Thyroid gland (tissue), 4 donors: Measurements from ENCODE around the gene WDFY4. TPM values are rescaled to one million over a fixed set of nuclear protein-coding genes. Genes with fewer than 3 reads are reported as not detected.

ENCODE experiments used
- DNase-seq, 2 donors: peaks; one replicate each; pipeline ENCODE4 v3.0.0-alpha.2; 2019
- H3K27ac ChIP-seq, 3 donors: fragments of 200-600 bp; sonication (generic); 1 replicate in 2 of 3; 2 replicates in 1 of 3; pipeline ENCODE4 v1.5.1; 2016 to 2019; ENCODE audit warnings: mild to moderate bottlenecking in 1 of 3, moderate library complexity in 1 of 3
- H3K27me3 ChIP-seq: fragments of 200-600 bp; sonication (generic); one replicate; pipeline ENCODE4 v1.5.1; 2019
- H3K36me3 ChIP-seq, 2 donors: fragments of 200-600 bp; sonication (generic); one replicate each; pipeline ENCODE4 v1.5.1; 2016 to 2019
- H3K4me1 ChIP-seq, 2 donors: fragments of 200-600 bp; sonication (generic); one replicate each; pipeline ENCODE4 v1.5.1; 2017 to 2019
- H3K4me3 ChIP-seq, 3 donors: fragments of 200-600 bp; sonication (generic); replicated peaks in 1 of 3; 1 replicate in 2 of 3; 2 replicates in 1 of 3; pipeline ENCODE4 v1.5.1; 2016; ENCODE audit warnings: mild to moderate bottlenecking in 1 of 3
- H3K9me3 ChIP-seq: fragments of 200-600 bp; sonication (generic); one replicate; pipeline ENCODE4 v1.5.1; 2017
- POLR2A ChIP-seq, 2 donors: fragments of 450-650 bp; IDR thresholded peaks; one replicate each; pipeline ENCODE4 v1.6.1; 2017; ENCODE audit warnings: antibody characterized with exemption in 2 of 2, mild to moderate bottlenecking in 2 of 2, moderate library complexity in 1 of 2
- WGBS, 2 donors: methylation state at CpG; one replicate each; pipeline ENCODE4 v1.1.5; 2017; 5-methylcytosine and 5-hydroxymethylcytosine counted together
- intact Hi-C: fragments of 100-400 bp; cut with DNase I; formaldehyde crosslinking; loops from one replicate; pipeline ENCODE4 v1.15.1; 2023
- total RNA-seq, 4 donors: library from RNA; depleted of rRNA; stranded (reverse); fragments of >200 nt; gene quantifications; one replicate each; pipeline ENCODE4 v1.2.3, GENCODE V29; 2016
- TF ChIP-seq, protein P1 (sequence below), 6 experiments: fragments of 200-600 bp in 3 of 6; fragments of 450-650 bp in 3 of 6; sonication (generic) in 3 of 6; IDR thresholded peaks; one replicate each; pipeline ENCODE4 v1.5.1; 2016 to 2019; ENCODE audit warnings: antibody characterized with exemption in 6 of 6, mild to moderate bottlenecking in 2 of 6, inconsistent platforms in 1 of 6, moderate library complexity in 1 of 6

WDFY4 gene
- total RNA-seq, 4 donors from 2014 or later = 1.0 to 3.5 (median 1.2) TPM

DNA sequence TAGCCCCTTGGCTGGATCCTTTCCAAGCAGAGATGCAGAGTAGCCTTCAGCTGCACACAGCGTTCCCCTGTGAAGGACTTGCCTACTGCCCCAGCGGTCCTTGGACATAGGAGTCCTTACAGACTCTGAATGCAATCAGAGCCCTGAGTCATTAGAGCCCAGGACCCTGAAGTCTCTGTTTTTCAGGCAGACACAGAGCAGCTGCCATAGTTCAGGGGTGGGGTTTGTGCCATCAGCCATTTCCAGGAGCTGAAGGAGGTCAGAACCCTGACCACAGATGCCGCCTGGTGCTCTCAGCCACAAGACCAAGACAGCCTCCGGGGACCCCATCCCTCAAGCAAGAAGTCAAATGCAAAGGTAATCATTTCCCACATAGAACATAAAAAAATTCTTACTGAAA, 32.8 kb upstream of the WDFY4 start:
- Histone ChIP-seq H3K4me3 (no peak overlapping the region), H3K9me3 (no peaks in the 10 kb centered on the region), H3K27ac (no peak overlapping the region), H3K36me3 (no peaks in the 10 kb centered on the region), H3K4me1 (peaks cover 9 to 12% of the 10 kb centered on the region in 2 donors), H3K27me3 (no peaks in the 10 kb centered on the region)
- no peak for TF ChIP-seq POLR2A (IDR thresholded peaks at IDR 0.05)
- TF ChIP-seq, protein P1, sequence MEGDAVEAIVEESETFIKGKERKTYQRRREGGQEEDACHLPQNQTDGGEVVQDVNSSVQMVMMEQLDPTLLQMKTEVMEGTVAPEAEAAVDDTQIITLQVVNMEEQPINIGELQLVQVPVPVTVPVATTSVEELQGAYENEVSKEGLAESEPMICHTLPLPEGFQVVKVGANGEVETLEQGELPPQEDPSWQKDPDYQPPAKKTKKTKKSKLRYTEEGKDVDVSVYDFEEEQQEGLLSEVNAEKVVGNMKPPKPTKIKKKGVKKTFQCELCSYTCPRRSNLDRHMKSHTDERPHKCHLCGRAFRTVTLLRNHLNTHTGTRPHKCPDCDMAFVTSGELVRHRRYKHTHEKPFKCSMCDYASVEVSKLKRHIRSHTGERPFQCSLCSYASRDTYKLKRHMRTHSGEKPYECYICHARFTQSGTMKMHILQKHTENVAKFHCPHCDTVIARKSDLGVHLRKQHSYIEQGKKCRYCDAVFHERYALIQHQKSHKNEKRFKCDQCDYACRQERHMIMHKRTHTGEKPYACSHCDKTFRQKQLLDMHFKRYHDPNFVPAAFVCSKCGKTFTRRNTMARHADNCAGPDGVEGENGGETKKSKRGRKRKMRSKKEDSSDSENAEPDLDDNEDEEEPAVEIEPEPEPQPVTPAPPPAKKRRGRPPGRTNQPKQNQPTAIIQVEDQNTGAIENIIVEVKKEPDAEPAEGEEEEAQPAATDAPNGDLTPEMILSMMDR (IDR thresholded peaks at IDR 0.05) = no peak
- intact Hi-C loops = loop anchor here (10.0 kb wide), 1 partner anchor 207 kb away; no protein-coding TSS in a partner anchor
- DNase-seq = no peak
- WGBS, 2 donors = 85 to 90% methylated on average over 4 of the region's 4 CpGs

DNA sequence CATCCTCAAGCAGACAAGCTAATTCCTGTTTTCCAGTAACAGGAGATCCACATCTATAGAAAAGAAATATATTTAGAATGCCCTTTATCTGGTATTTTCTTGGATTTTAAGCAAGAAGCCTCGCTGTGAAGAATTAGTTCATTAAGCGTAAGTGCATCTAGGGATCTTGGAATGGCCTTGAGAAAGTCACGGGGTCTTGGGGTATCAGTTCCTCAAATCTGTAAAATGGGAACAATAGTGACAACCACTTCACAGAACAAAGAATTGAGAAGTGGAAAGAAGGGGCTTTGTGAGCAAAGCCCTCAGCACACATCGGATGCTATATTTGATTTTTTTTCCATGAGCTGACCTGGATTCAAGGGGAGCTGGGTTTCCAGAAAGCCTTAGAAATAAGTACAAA, 32.3 kb upstream of the WDFY4 start:
- no peaks in the 10 kb centered on the region for H3K27me3 ChIP-seq
- no peak for TF ChIP-seq POLR2A (IDR thresholded peaks at IDR 0.05)
- TF ChIP-seq, protein P1 (IDR thresholded peaks at IDR 0.05) = no peak
- H3K27ac ChIP-seq = no peak overlapping the region
- intact Hi-C loops = loop anchor here (10.0 kb wide), 1 partner anchor 208 kb away; no protein-coding TSS in a partner anchor
- H3K4me3 ChIP-seq = no peak overlapping the region
- no peaks in the 10 kb centered on the region for H3K36me3 ChIP-seq
- H3K9me3 ChIP-seq = no peaks in the 10 kb centered on the region
- DNase-seq = no peak
- 86 to 94% methylated on average over 4 of the region's 4 CpGs for WGBS, 2 donors
- H3K4me1 ChIP-seq = peaks cover 9 to 12% of the 10 kb centered on the region in 2 donors

DNA sequence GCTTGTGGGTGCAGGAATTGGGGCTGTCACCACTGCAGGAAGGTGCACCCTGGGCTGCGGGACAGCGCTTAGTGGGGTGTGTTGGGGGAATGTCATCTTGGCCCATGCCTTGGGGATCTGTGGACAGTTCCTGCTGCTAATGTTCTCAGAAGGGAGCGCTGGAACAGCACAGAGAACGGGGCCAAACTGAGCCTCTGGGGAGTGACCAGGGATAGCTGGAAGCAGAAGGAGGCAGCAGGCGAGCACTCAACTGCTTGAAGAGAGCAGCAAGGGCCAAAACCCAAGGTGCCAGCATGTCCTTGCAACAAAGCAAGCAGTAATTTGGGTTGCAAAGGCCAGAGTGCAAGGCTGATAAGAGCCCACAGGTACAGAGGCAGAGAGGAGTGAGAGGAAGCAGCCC, 31.3 kb upstream of the WDFY4 start:
- Histone ChIP-seq H3K4me1 (peaks cover 9 to 12% of the 10 kb centered on the region in 2 donors), H3K27me3 (no peaks in the 10 kb centered on the region), H3K36me3 (no peaks in the 10 kb centered on the region), H3K27ac (no peak overlapping the region), H3K9me3 (no peaks in the 10 kb centered on the region), H3K4me3 (no peak overlapping the region)
- intact Hi-C loops = loop anchor here (10.0 kb wide), 1 partner anchor 209 kb away; no protein-coding TSS in a partner anchor
- no peak for TF ChIP-seq POLR2A (IDR thresholded peaks at IDR 0.05)
- TF ChIP-seq, protein P1 (IDR thresholded peaks at IDR 0.05) = no peak
- DNase-seq = no peak
- 90 to 97% methylated on average over 5 of the region's 5 CpGs for WGBS, 2 donors

DNA sequence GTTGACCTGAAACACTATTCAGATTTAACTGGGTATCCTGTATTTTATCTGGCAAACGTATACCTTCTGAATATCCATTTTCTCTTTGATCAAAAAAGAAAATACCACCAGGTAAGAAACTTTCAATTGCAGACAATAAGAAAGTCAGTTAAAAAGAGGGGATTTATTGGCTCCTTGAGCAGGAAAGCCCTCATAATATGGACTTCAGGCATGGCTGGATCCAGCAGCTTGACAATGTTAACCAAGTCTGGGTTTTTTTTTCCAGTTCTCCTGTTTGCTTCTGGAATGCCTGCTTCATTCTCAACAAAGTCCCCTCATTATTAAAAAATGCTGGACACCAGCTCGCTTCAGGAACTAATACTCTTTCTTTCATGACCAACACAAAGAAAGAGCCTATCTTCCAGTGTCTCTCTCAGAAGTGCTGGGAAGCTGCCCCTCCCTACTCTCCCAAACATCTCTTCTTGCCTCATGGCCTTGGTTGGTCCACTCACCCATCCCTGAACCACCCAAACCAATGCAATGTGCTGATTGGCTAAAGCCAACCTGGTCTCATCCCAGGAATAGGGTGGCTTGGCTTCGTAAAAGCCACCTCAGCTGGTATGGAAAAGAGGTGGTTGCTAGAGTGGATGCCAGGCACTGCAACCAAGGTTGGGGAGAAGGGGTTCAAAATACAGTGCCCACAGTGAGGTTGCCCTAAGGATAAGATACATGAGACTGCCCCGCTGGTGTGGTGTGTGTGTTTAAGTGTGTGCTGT, 30.6 kb upstream of the WDFY4 start:
- H3K27ac ChIP-seq = no peak overlapping the region
- peaks cover 9 to 12% of the 10 kb centered on the region in 2 donors for H3K4me1 ChIP-seq
- no peak overlapping the region for H3K4me3 ChIP-seq
- no peaks in the 10 kb centered on the region for H3K9me3 ChIP-seq
- no peak for DNase-seq
- no peaks in the 10 kb centered on the region for H3K27me3 ChIP-seq
- 94 to 97% methylated on average over 4 of the region's 4 CpGs for WGBS, 2 donors
- H3K36me3 ChIP-seq = no peaks in the 10 kb centered on the region
- intact Hi-C loops = loop anchor here (2.0 to 10.0 kb wide), 2 partner anchors 101 to 209 kb away; no protein-coding TSS in a partner anchor
- no peak for TF ChIP-seq POLR2A (IDR thresholded peaks at IDR 0.05)
- TF ChIP-seq, protein P1 (IDR thresholded peaks at IDR 0.05) = no peak
